Coronary artery (tissue), 2 donors: ENCODE measurements around the gene CDR2L.
"Not testable (repeated sequence)": the region's sequence is repeated elsewhere in the genome, so short reads cannot be mapped to it uniquely, and the experiment has no call there.

Experiments
- DNase-seq: peaks from one replicate; pipeline ENCODE4 v3.0.0-alpha.2; 2017; ENCODE audit warnings: low spot score
- H3K27ac ChIP-seq, 2 donors: fragments of 200-600 bp; sonication (generic); one replicate each; pipeline ENCODE4 v1.5.1; 2016 to 2019
- H3K4me3 ChIP-seq: fragments of 200-600 bp; sonication (generic); 2 replicates; pipeline ENCODE4 v1.5.1; 2016; ENCODE audit warnings: mild to moderate bottlenecking, moderate library complexity
- CTCF ChIP-seq: fragments of 200-600 bp; sonication (generic); IDR thresholded peaks from one replicate; pipeline ENCODE4 v1.5.1; 2019; ENCODE audit warnings: antibody characterized with exemption

The CDR2L gene

DNA sequence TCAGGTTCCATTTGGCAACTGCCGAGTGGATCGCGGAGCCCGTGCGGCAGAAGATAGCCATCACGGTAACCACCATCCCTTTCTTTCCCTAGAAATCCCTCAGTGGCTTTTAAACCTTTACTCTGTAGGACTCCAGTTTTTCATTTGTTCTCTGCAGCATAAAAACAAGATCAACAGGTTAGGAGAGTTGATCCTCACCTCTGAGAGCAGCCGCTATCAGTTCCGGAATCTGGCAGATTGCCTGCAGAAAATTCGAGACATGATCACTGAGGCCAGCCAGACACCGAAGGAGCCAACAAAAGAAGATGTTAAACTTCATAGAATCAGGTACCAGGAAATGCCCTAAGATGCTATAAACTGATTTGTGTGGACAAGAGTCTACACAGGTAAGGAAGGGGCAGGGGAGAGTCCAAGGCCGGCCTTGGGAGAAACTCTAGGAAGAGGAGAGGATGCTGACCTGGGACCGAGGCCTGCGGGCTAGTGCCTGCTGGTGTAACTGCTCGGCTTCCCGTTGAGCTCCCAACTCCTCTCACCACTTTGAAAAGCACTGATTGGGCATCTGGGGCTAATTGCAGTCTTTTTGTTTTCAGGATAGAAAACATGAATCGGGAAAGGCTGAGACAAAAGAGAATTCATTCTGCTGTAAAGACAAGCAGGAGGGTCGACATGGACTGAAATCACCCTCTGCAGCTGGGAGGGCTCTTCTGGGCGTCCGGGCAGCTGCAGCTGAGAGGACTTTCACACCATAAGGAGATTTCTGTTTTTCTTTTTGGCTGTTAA, 33.1 kb downstream of the CDR2L start:
- TF ChIP-seq CTCF = no peak
- H3K4me3 ChIP-seq = no peak overlapping the region
- no peak for DNase-seq
- H3K27ac ChIP-seq = no peak overlapping the region

GRCh38 chr17:75024686-75025397, 37.4 kb downstream of the CDR2L start:
- Histone ChIP-seq H3K27ac (no peak overlapping the region), H3K4me3 (no peak overlapping the region)
- TF ChIP-seq CTCF = no peak
- no peak for DNase-seq

DNA sequence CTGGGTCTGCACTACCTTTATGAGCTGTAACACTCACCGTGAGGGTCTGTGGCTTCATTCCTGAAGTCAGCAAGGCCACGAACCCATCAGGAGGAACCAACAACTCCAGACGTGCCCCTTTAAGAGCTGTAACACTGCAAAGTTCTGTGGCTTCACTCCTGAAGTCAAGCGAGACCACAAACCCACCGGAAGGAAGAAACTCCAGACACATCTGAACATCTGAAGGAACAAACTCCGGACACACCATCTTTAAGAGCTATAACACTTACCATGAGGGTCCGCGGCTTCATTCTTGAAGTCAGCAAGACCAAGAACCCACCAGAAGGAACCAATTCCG, 37.9 kb downstream of the CDR2L start:
- not testable (repeated sequence) for H3K27ac ChIP-seq, H3K4me3 ChIP-seq, DNase-seq

DNA sequence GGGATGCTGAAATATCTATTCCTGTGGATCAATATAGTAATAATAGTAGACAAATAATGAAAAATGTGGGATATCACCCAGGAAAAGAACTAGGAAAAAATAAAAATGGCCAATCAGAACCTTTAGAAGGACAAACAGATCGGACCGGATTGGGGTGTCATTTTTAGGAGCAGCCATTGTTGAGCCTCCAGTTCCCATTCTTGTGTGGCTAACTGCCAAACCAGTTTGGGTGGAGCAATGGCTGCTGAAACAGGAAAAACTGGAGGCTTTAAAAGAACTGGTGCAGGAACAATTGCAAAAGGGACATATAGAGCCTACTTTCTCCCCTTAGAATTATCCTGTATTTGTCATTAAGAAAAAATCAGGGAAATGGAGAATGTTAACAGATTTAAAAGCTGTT, 39.2 kb downstream of the CDR2L start:
- DNase-seq, H3K4me3 ChIP-seq, H3K27ac ChIP-seq: not testable (repeated sequence)

DNA sequence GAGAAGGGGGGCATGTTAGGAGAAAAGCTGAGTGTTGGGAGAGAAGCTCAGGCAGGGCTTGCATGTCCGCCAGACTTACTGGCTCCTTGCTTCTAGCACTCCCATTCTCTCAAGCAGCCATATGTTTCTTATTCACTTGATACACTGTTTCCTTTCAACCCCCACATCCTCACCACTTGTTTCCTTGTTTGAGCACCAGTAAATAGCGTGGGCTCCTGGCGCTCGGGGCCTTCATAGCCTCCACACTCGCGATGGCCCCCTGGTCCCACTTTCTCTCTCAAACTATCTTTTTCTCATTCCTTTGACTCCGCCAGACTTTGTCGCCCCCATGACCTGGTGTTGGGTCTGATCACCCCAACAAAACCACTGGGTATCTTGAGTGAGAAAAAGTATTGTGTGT, 42.7 kb downstream of the CDR2L start:
- Histone ChIP-seq H3K4me3 (no peak overlapping the region), H3K27ac (no peak overlapping the region)
- DNase-seq = no peak
- TF ChIP-seq CTCF = no peak

GRCh38 chr17:75031972-75032719, 44.7 kb downstream of the CDR2L start:
- TF ChIP-seq CTCF = no peak
- Histone ChIP-seq H3K4me3 (peak overlapping the region; percentile 82), H3K27ac (peak overlapping the region; percentile 62 to 79)
- DNase-seq = peak; percentile 93

DNA sequence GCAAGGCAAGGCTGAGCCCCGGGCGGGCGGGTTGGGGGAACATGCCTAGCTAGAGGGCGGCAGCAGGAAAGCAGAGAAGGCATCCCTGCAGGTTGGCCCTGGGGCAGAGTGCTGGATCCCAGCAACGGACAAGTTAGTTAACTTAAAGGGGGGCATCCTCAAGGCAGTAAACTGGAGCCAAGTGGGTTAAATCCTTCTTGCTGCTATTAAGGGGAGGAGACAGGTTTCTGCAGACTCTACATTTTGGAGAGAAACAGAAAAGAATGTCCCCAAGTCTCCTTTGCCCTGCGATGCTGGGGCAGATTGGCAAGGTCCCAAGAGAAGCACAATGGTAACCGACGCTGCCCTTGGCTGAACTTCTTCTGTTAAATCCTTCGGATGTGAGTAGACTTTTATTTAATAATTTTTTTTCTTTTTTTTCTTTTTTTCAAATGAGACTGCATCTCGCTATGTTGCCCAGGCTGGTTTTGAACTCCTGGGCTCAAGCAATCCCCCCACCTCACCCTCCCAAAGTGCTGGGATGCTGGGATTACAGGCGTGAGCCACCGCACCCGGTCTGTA, 45.4 kb downstream of the CDR2L start:
- Histone ChIP-seq H3K4me3 (peak overlapping the region; percentile 82), H3K27ac (peak overlapping the region; percentile 94 to 96)
- DNase-seq = no peak
- TF ChIP-seq CTCF = no peak
